Astrocyte (in vitro differentiated cells and primary cell): ENCODE data around the gene GNB1. TPM values are rescaled to one million over a fixed set of nuclear protein-coding genes. Genes with fewer than 3 reads are reported as not detected.
"Not testable (repeated sequence)": the region's sequence is repeated elsewhere in the genome, so short reads cannot be mapped to it uniquely, and the experiment has no call there.

ENCODE experiments used
- DNase-seq: peaks from one replicate; pipeline ENCODE4 v3.0.0-alpha.2; 2010; ENCODE audit warnings: low read depth
- FAIRE-seq: peaks from 2 replicates; lab custom pipeline; 2011; peaks lifted over from hg19 to GRCh38; lab: Jason Lieb, UNC
- H2AFZ ChIP-seq: 2 replicates; pipeline ENCODE4 v1.6.0; 2012; ENCODE audit warnings: low read depth, low read length, inconsistent platforms
- H3K27ac ChIP-seq: 2 replicates; pipeline ENCODE4 v1.5.1; 2011; ENCODE audit warnings: low read depth, low read length, inconsistent platforms
- H3K27me3 ChIP-seq: 2 replicates; pipeline ENCODE4 v1.6.0; 2011; ENCODE audit warnings: low read length, inconsistent platforms; ENCODE audit not compliant: insufficient read depth
- H3K36me3 ChIP-seq: 2 replicates; pipeline ENCODE4 v1.5.1; 2011; ENCODE audit warnings: low read length, inconsistent platforms; ENCODE audit not compliant: insufficient read depth
- H3K4me1 ChIP-seq: 2 replicates; pipeline ENCODE4 v1.5.1; 2011; ENCODE audit warnings: low read length, inconsistent platforms; ENCODE audit not compliant: insufficient read depth
- H3K4me2 ChIP-seq: 2 replicates; pipeline ENCODE4 v1.6.0; 2012; ENCODE audit warnings: low read length, inconsistent platforms
- H3K4me3 ChIP-seq: 2 replicates; pipeline ENCODE4 v1.5.1; 2011; ENCODE audit warnings: low read depth, mild to moderate bottlenecking, low read length, inconsistent platforms; ENCODE audit not compliant: insufficient read depth
- H3K79me2 ChIP-seq: 2 replicates; pipeline ENCODE4 v1.6.0; 2012; ENCODE audit warnings: mild to moderate bottlenecking, low read length, inconsistent platforms; ENCODE audit not compliant: insufficient read depth
- H3K9ac ChIP-seq: 2 replicates; pipeline ENCODE4 v1.6.0; 2012; ENCODE audit warnings: mild to moderate bottlenecking, low read length, inconsistent platforms
- H3K9me3 ChIP-seq: 2 replicates; pipeline ENCODE4 v1.5.1; 2012; ENCODE audit warnings: low read depth, mild to moderate bottlenecking, low read length, inconsistent platforms; ENCODE audit not compliant: insufficient read depth
- H4K20me1 ChIP-seq: 2 replicates; pipeline ENCODE4 v1.6.0; 2012; ENCODE audit warnings: low read length, inconsistent platforms; ENCODE audit not compliant: insufficient read depth
- H3K27ac Mint-ChIP-seq: one replicate; pipeline ENCODE4 v1.8.0; 2021; ENCODE audit warnings: mild to moderate bottlenecking, mixed read lengths; ENCODE audit not compliant: unreplicated experiment
- H3K27me3 Mint-ChIP-seq: one replicate; pipeline ENCODE4 v1.8.0; 2021; ENCODE audit warnings: low read depth, mixed read lengths; ENCODE audit not compliant: unreplicated experiment
- H3K36me3 Mint-ChIP-seq: one replicate; pipeline ENCODE4 v1.8.0; 2021; ENCODE audit warnings: low read depth, mixed read lengths; ENCODE audit not compliant: unreplicated experiment
- H3K4me1 Mint-ChIP-seq: one replicate; pipeline ENCODE4 v1.8.0; 2021; ENCODE audit warnings: low read depth, mixed read lengths; ENCODE audit not compliant: unreplicated experiment
- H3K4me3 Mint-ChIP-seq: one replicate; pipeline ENCODE4 v1.8.0; 2021; ENCODE audit warnings: mild to moderate bottlenecking, moderate library complexity, mixed read lengths; ENCODE audit not compliant: unreplicated experiment
- H3K9me3 Mint-ChIP-seq: one replicate; pipeline ENCODE4 v1.8.0; 2021; ENCODE audit warnings: mild to moderate bottlenecking, mixed read lengths; ENCODE audit not compliant: unreplicated experiment
- EZH2 ChIP-seq: IDR thresholded peaks from 2 replicates; pipeline ENCODE4 v1.6.1; 2012; ENCODE audit warnings: mild to moderate bottlenecking, low read length, inconsistent platforms; ENCODE audit not compliant: insufficient read depth
- total RNA-seq: library from RNA; stranded (reverse); gene quantifications from 2 replicates; pipeline ENCODE4 v1.2.1, GENCODE V29; 2021
- TF ChIP-seq, protein P1 (sequence below): IDR thresholded peaks from 2 replicates; pipeline ENCODE4 v1.5.1; 2011; ENCODE audit warnings: low read depth, mild to moderate bottlenecking, inconsistent platforms, low read length, moderate library complexity; ENCODE audit not compliant: insufficient read depth

Gene GNB1
- total RNA-seq, 1 donor from 2014 or later, result 602 TPM

GRCh38 chr1:1937549-1938275 lies 46.8 kb upstream of the GNB1 start:
- DNase-seq (no peak), FAIRE-seq (no peak)
- H3K27ac ChIP-seq, result no peak overlapping the region
- H3K9me3 ChIP-seq, result peaks cover 5% of the 10 kb centered on the region
- Mint-ChIP-seq H3K4me1 (no peaks in the 10 kb centered on the region), H3K4me3 (no peak overlapping the region), H3K36me3 (peaks cover 2% of the 10 kb centered on the region), H3K27ac (no peak overlapping the region), H3K9me3 (no peaks in the 10 kb centered on the region), H3K27me3 (peaks cover 27% of the 10 kb centered on the region)
- no peaks in the 10 kb centered on the region for H3K27me3 ChIP-seq
- H3K4me3 ChIP-seq, result no peak overlapping the region
- H4K20me1 ChIP-seq, result no peaks in the 10 kb centered on the region
- H2AFZ ChIP-seq, result no peak overlapping the region
- H3K79me2 ChIP-seq, result no peaks in the 10 kb centered on the region
- H3K9ac ChIP-seq, result no peak overlapping the region
- TF ChIP-seq, protein P1, sequence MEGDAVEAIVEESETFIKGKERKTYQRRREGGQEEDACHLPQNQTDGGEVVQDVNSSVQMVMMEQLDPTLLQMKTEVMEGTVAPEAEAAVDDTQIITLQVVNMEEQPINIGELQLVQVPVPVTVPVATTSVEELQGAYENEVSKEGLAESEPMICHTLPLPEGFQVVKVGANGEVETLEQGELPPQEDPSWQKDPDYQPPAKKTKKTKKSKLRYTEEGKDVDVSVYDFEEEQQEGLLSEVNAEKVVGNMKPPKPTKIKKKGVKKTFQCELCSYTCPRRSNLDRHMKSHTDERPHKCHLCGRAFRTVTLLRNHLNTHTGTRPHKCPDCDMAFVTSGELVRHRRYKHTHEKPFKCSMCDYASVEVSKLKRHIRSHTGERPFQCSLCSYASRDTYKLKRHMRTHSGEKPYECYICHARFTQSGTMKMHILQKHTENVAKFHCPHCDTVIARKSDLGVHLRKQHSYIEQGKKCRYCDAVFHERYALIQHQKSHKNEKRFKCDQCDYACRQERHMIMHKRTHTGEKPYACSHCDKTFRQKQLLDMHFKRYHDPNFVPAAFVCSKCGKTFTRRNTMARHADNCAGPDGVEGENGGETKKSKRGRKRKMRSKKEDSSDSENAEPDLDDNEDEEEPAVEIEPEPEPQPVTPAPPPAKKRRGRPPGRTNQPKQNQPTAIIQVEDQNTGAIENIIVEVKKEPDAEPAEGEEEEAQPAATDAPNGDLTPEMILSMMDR, result no peak
- no peak for TF ChIP-seq EZH2
- H3K4me2 ChIP-seq, result no peak overlapping the region
- no peaks in the 10 kb centered on the region for H3K4me1 ChIP-seq
- H3K36me3 ChIP-seq, result no peaks in the 10 kb centered on the region

- H3K4me3 Mint-ChIP-seq, result no peak overlapping the region
- no peak overlapping the region for H3K27ac ChIP-seq
Observed at GRCh38 chr1:1937061-1937460, 46.2 kb upstream of the GNB1 start.

DNA sequence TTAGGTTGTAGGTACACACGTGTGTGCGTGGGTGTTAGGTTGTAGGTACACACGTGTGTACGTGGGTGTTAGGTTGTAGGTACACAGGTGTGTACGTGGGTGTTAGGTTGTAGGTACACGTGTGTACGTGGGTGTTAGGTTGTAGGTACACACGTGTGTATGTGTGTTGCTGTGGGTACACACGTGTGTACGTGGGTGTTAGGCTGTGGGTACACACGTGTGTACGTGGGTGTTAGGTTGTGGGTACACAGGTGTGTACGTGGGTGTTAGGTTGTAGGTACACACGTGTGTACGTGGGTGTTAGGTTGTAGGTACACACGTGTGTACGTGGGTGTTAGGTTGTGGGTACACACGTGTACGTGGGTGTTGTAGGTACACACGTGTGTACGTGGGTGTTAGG lies 44.0 kb upstream of the GNB1 start:
- H4K20me1 ChIP-seq, H3K27me3 ChIP-seq, H3K4me3 ChIP-seq, H3K4me3 Mint-ChIP-seq, H3K27me3 Mint-ChIP-seq, H3K9me3 ChIP-seq, H3K36me3 ChIP-seq, FAIRE-seq, H3K9me3 Mint-ChIP-seq, H3K79me2 ChIP-seq, H2AFZ ChIP-seq, H3K4me2 ChIP-seq, H3K36me3 Mint-ChIP-seq, H3K27ac Mint-ChIP-seq, H3K27ac ChIP-seq, H3K9ac ChIP-seq, DNase-seq, H3K4me1 ChIP-seq, H3K4me1 Mint-ChIP-seq: not testable (repeated sequence)

More at GRCh38 chr1:1937061-1937460, 46.2 kb upstream of the GNB1 start:
- Mint-ChIP-seq H3K27ac (no peak overlapping the region), H3K9me3 (no peaks in the 10 kb centered on the region), H3K36me3 (peaks cover 2% of the 10 kb centered on the region), H3K27me3 (peaks cover 26% of the 10 kb centered on the region), H3K4me1 (no peaks in the 10 kb centered on the region)
- H3K4me1 ChIP-seq, result no peaks in the 10 kb centered on the region
- no peak overlapping the region for H2AFZ ChIP-seq
- peaks cover 5% of the 10 kb centered on the region for H3K9me3 ChIP-seq
- H3K4me3 ChIP-seq, result no peak overlapping the region
- H3K36me3 ChIP-seq, result no peaks in the 10 kb centered on the region
- H4K20me1 ChIP-seq, result no peaks in the 10 kb centered on the region
- H3K4me2 ChIP-seq, result no peak overlapping the region
- H3K79me2 ChIP-seq, result no peaks in the 10 kb centered on the region
- H3K9ac ChIP-seq, result no peak overlapping the region
- no peak for FAIRE-seq
- H3K27me3 ChIP-seq, result no peaks in the 10 kb centered on the region
- TF ChIP-seq EZH2, result no peak
- TF ChIP-seq, protein P1, result no peak
- no peak for DNase-seq
